ENCODE data around the gene LEPROT. TPM values are rescaled to one million over a fixed set of nuclear protein-coding genes. Genes with fewer than 3 reads are reported as not detected.
"Not testable (repeated sequence)": the region's sequence is repeated elsewhere in the genome, so short reads cannot be mapped to it uniquely, and the experiment has no call there.

LEPROT gene
- total RNA-seq, 1 donor from 2014 or later: 56.0 TPM

DNA sequence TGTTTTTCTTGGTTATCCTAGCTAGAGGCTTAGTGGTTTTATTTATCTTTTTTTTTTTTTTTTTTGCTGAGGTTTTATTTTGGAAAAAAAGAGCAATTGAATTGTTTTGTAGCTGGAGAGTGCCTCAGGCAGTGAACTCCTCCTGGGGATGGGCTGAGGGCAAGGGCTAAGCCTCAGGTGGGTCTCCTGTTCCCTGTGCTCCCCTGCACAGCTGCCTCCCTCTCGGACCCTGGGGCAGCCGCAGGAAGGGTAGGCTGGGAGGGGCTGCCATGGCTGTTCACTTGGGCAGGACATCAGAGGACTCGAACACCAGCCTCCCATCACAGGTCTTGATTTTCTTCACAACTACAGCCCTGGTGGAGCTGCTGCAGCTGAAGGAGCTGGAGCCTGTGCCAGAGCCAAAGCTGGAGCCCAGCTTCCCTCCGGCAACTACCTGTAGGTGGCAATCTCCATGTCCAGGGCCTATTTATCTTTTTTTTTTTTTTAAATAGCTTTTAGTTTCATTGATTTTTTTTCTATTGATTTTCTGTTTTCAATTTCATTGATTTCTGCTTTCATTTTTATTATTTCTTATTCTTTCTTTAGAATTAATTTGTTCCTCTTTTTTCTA lies 28.9 kb downstream of the LEPROT start:
- H3K4me1 Mint-ChIP-seq (ENCODE audit: low read depth, unreplicated experiment): no peaks in the 10 kb centered on the region
- H3K4me3 Mint-ChIP-seq (ENCODE audit: unreplicated experiment): no peak overlapping the region
- no peaks in the 10 kb centered on the region for H3K36me3 Mint-ChIP-seq (ENCODE audit: unreplicated experiment)
- TF ChIP-seq CTCF (IDR thresholded peaks at IDR 0.05; ENCODE audit: partially characterized antibody, unreplicated experiment): no peak
- no peaks in the 10 kb centered on the region for H3K9me3 Mint-ChIP-seq (ENCODE audit: unreplicated experiment)
- no peak overlapping the region for H3K27ac Mint-ChIP-seq (ENCODE audit: unreplicated experiment)
- peaks cover 1% of the 10 kb centered on the region for H3K27me3 Mint-ChIP-seq (ENCODE audit: unreplicated experiment)
- peak; percentile 33 for DNase-seq

GRCh38 chr1:65455678-65456077 lies 35.2 kb downstream of the LEPROT start:
- H3K36me3 Mint-ChIP-seq (ENCODE audit: unreplicated experiment); H3K4me3 Mint-ChIP-seq (ENCODE audit: unreplicated experiment); H3K4me1 Mint-ChIP-seq (ENCODE audit: low read depth, unreplicated experiment); H3K27me3 Mint-ChIP-seq (ENCODE audit: unreplicated experiment); H3K9me3 Mint-ChIP-seq (ENCODE audit: unreplicated experiment); DNase-seq; H3K27ac Mint-ChIP-seq (ENCODE audit: unreplicated experiment): not testable (repeated sequence)

DNA sequence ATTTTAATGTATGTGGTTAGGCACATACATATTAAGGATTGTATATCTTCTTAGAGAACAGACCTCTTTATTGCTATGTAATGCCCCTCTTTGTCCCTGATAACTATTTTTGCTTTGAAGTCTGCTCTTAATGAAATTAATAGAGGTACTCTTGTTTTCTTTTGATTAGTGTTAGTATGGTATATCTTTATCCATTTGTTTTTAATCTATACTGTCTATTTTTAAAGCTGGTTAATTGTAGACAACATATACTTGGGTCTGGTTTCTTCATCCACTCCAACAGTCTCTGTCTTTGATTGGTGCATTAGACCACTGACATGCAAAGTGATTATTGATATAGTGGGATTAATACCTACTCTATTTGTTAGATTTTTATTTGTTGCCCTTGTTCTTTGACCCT lies 36.0 kb downstream of the LEPROT start:
- Mint-ChIP-seq H3K4me1 (ENCODE audit: low read depth, unreplicated experiment) (no peaks in the 10 kb centered on the region), H3K4me3 (ENCODE audit: unreplicated experiment) (peak overlapping the region; percentile 19), H3K27me3 (ENCODE audit: unreplicated experiment) (peaks cover 1% of the 10 kb centered on the region), H3K36me3 (ENCODE audit: unreplicated experiment) (peaks cover 7% of the 10 kb centered on the region), H3K9me3 (ENCODE audit: unreplicated experiment) (peaks cover 4% of the 10 kb centered on the region), H3K27ac (ENCODE audit: unreplicated experiment) (no peak overlapping the region)
- no peak for DNase-seq
- TF ChIP-seq CTCF (IDR thresholded peaks at IDR 0.05; ENCODE audit: partially characterized antibody, unreplicated experiment): no peak

GRCh38 chr1:65457868-65458267 lies 37.4 kb downstream of the LEPROT start:
- TF ChIP-seq CTCF (IDR thresholded peaks at IDR 0.05; ENCODE audit: partially characterized antibody, unreplicated experiment): no peak
- no peak for DNase-seq
- Mint-ChIP-seq H3K36me3 (ENCODE audit: unreplicated experiment) (peaks cover 7% of the 10 kb centered on the region), H3K4me3 (ENCODE audit: unreplicated experiment) (no peak overlapping the region), H3K9me3 (ENCODE audit: unreplicated experiment) (peaks cover 4% of the 10 kb centered on the region), H3K27me3 (ENCODE audit: unreplicated experiment) (peaks cover 1% of the 10 kb centered on the region), H3K4me1 (ENCODE audit: low read depth, unreplicated experiment) (no peaks in the 10 kb centered on the region), H3K27ac (ENCODE audit: unreplicated experiment) (no peak overlapping the region)

GRCh38 chr1:65458730-65459396 lies 38.4 kb downstream of the LEPROT start:
- Mint-ChIP-seq H3K9me3 (ENCODE audit: unreplicated experiment) (peaks cover 8% of the 10 kb centered on the region), H3K27ac (ENCODE audit: unreplicated experiment) (no peak overlapping the region), H3K27me3 (ENCODE audit: unreplicated experiment) (peaks cover 4% of the 10 kb centered on the region), H3K4me1 (ENCODE audit: low read depth, unreplicated experiment) (no peaks in the 10 kb centered on the region), H3K36me3 (ENCODE audit: unreplicated experiment) (peaks cover 10% of the 10 kb centered on the region), H3K4me3 (ENCODE audit: unreplicated experiment) (no peak overlapping the region)
- TF ChIP-seq CTCF (IDR thresholded peaks at IDR 0.05; ENCODE audit: partially characterized antibody, unreplicated experiment): no peak
- no peak for DNase-seq

Data from glutamatergic neuron (in vitro differentiated cells).